Progenitor cell of endocrine pancreas (in vitro differentiated cells): ENCODE measurements around the gene KIF21B. TPM values are rescaled to one million over a fixed set of nuclear protein-coding genes. Genes with fewer than 3 reads are reported as not detected.

Experiments used
- DNase-seq: peaks from one replicate; pipeline ENCODE4 v3.0.0; 2021; ENCODE audit warnings: low spot score; ENCODE audit not compliant: unreplicated experiment
- H3K27ac Mint-ChIP-seq: 2 replicates; pipeline ENCODE4 v1.8.0; 2021; ENCODE audit warnings: mild to moderate bottlenecking, moderate library complexity, mixed read lengths
- H3K27me3 Mint-ChIP-seq: 2 replicates; pipeline ENCODE4 v1.8.0; 2021; ENCODE audit warnings: mixed read lengths
- H3K36me3 Mint-ChIP-seq: 2 replicates; pipeline ENCODE4 v1.8.0; 2022; ENCODE audit warnings: mixed read lengths; ENCODE audit not compliant: insufficient read depth
- H3K4me1 Mint-ChIP-seq: 2 replicates; pipeline ENCODE4 v1.8.0; 2021; ENCODE audit warnings: low read depth, mixed read lengths
- H3K4me3 Mint-ChIP-seq: 2 replicates; pipeline ENCODE4 v1.8.0; 2021; ENCODE audit warnings: low read depth, mild to moderate bottlenecking, moderate library complexity, mixed read lengths
- H3K9me3 Mint-ChIP-seq: 2 replicates; pipeline ENCODE4 v1.8.0; 2021; ENCODE audit warnings: low read depth, mixed read lengths
- CTCF ChIP-seq: fragments of 200-600 bp; sonication (generic); IDR thresholded peaks from one replicate; pipeline ENCODE4 v1.5.0; 2021; ENCODE audit warnings: antibody characterized with exemption, mild to moderate bottlenecking; ENCODE audit not compliant: unreplicated experiment
- total RNA-seq: library from RNA; stranded (reverse); gene quantifications from 2 replicates; pipeline ENCODE4 v1.2.1, GENCODE V29; 2021

The KIF21B gene
- total RNA-seq, 1 donor from 2014 or later, result 11.4 TPM

GRCh38 chr1:201039418-201039817, 15.9 kb upstream of the KIF21B start:
- no peaks in the 10 kb centered on the region for H3K4me1 Mint-ChIP-seq
- H3K27me3 Mint-ChIP-seq, result no peaks in the 10 kb centered on the region
- DNase-seq, result no peak
- H3K9me3 Mint-ChIP-seq, result no peaks in the 10 kb centered on the region
- H3K36me3 Mint-ChIP-seq, result no peaks in the 10 kb centered on the region
- no peak overlapping the region for H3K27ac Mint-ChIP-seq
- no peak for TF ChIP-seq CTCF
- H3K4me3 Mint-ChIP-seq, result no peak overlapping the region

GRCh38 chr1:201038186-201038876, 14.8 kb upstream of the KIF21B start:
- Mint-ChIP-seq H3K4me3 (no peak overlapping the region), H3K4me1 (no peaks in the 10 kb centered on the region), H3K36me3 (no peaks in the 10 kb centered on the region), H3K9me3 (no peaks in the 10 kb centered on the region), H3K27ac (no peak overlapping the region), H3K27me3 (no peaks in the 10 kb centered on the region)
- DNase-seq, result no peak
- TF ChIP-seq CTCF, result no peak

DNA sequence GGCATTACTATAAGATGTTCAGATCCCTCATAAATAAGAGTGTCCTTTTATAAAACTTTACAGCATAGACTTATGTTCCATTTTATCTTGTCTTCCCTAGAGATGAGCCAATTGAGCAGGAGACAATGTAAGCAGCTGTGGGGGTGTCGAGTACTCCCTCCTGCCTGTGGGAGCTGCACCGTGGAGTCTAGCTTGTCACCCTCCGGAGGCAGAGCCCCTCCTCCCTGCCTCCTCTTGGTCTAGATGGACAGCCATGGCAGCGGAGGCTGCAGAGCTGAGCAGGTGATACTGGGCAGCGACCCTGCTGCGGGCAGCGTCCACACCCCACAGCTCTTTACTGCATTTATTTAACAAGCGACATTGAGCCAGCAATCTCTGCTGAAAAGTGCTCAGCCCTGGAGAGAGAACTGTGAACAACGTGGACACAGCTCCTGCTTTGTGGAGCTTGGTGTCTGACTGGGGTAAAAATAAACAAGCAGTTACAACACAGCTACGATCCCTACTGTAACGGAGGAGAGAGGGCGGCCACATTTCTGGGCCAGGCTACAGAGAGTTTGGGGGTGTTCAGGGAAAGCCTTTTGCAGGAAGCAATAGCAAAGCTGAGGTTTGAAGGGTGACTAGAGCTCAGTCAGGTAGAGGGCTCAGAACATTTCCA, 12.8 kb upstream of the KIF21B start:
- no peak for TF ChIP-seq CTCF
- peaks cover 4% of the 10 kb centered on the region for H3K27me3 Mint-ChIP-seq
- H3K4me3 Mint-ChIP-seq, result no peak overlapping the region
- H3K9me3 Mint-ChIP-seq, result no peaks in the 10 kb centered on the region
- H3K4me1 Mint-ChIP-seq, result no peaks in the 10 kb centered on the region
- no peak overlapping the region for H3K27ac Mint-ChIP-seq
- H3K36me3 Mint-ChIP-seq, result no peaks in the 10 kb centered on the region
- no peak for DNase-seq

DNA sequence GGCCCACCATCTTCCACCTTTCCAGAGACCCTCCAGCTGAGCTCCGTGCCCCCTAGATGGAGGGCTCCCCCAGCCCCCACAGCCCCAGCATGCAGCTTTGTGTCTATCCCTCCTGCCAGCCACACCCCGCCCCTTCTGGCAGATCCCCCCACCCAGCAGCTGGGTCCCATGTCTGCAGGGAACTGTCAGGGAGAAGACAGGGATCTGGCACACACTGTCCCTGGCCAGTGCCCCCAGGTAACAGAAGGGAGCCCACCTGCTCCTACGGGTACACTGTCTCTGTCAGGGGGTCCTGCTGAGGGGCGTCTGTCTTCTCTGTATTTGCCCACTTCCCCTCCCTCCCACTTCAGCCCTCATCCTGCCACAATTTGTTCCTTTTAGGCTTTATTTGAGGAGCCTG, 11.2 kb upstream of the KIF21B start:
- Mint-ChIP-seq H3K27ac (no peak overlapping the region), H3K9me3 (no peaks in the 10 kb centered on the region), H3K27me3 (peaks cover 10% of the 10 kb centered on the region), H3K4me1 (no peaks in the 10 kb centered on the region), H3K36me3 (no peaks in the 10 kb centered on the region), H3K4me3 (no peak overlapping the region)
- no peak for TF ChIP-seq CTCF
- DNase-seq, result no peak

DNA sequence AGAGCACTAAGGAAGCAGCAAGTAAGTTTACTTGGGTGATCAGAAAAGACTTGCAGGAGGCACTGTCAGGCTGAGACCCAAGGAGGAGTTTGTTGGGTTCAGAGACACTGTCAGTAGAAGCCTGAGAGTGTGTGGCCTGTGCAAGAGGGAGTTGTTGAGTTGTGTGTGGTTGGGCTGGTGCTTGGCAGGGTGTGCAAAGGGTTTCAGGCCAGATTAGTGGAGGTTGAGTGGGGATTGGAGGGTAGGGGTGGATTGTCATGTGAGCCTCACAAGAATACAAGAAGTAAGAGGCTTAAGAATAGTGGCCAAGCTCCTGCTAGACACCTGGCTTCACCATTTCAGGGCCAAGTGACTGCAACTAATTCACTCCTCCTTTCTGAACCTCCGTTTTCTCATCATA, 8.9 kb upstream of the KIF21B start:
- no peaks in the 10 kb centered on the region for H3K4me1 Mint-ChIP-seq
- H3K27me3 Mint-ChIP-seq, result peaks cover 10% of the 10 kb centered on the region
- H3K36me3 Mint-ChIP-seq, result no peaks in the 10 kb centered on the region
- no peak overlapping the region for H3K27ac Mint-ChIP-seq
- H3K9me3 Mint-ChIP-seq, result no peaks in the 10 kb centered on the region
- no peak for DNase-seq
- no peak overlapping the region for H3K4me3 Mint-ChIP-seq
- TF ChIP-seq CTCF, result no peak
